Measurements from ENCODE around the gene IPO13.

Gene IPO13

DNA sequence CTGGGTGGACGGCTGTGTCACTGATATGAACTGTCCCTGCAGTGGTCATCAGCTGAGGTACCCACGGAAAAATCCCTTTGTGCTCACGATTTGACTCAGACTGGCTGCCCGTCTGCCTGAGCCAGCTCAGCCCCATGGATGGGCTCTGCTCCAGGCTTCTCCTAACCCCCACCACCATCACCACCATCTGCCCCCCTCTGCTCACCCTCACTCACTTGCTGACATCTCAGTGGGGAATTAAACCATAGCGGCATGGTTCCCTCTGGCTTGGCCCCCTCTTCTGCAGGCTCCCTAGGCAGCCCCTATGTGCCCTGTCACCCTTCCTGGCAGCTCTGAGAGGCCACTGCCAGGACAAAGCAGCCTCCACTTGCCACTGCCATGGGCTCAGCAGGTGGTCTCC, 67.2 kb downstream of the IPO13 start:
- no peaks in the 10 kb centered on the region for H3F3A ChIP-seq (ENCODE audit: insufficient read depth)
- H4K20me1 ChIP-seq (ENCODE audit: low read depth, low read length): no peaks in the 10 kb centered on the region
- H3K4me2 ChIP-seq (ENCODE audit: low read depth, low read length, poor library complexity, severe bottlenecking): no peak overlapping the region
- H3K9me2 ChIP-seq (replicated peaks; ENCODE audit: insufficient read depth, low read length): no peaks in the 10 kb centered on the region
- H3K9ac ChIP-seq (ENCODE audit: low read length): no peak overlapping the region
- H3K36me3 ChIP-seq (ENCODE audit: low read length): no peaks in the 10 kb centered on the region
- H3K9me3 ChIP-seq (ENCODE audit: insufficient read depth, low read length): no peaks in the 10 kb centered on the region
- no peak overlapping the region for H2AFZ ChIP-seq (ENCODE audit: low read depth, low read length, severe bottlenecking)
- H3K27ac ChIP-seq (ENCODE audit: low read depth, low read length): no peak overlapping the region
- no peak for TF ChIP-seq EZH2phosphoT487 (conservative IDR thresholded peaks at IDR 0.05; ENCODE audit: low read length)
- TF ChIP-seq, protein P1, sequence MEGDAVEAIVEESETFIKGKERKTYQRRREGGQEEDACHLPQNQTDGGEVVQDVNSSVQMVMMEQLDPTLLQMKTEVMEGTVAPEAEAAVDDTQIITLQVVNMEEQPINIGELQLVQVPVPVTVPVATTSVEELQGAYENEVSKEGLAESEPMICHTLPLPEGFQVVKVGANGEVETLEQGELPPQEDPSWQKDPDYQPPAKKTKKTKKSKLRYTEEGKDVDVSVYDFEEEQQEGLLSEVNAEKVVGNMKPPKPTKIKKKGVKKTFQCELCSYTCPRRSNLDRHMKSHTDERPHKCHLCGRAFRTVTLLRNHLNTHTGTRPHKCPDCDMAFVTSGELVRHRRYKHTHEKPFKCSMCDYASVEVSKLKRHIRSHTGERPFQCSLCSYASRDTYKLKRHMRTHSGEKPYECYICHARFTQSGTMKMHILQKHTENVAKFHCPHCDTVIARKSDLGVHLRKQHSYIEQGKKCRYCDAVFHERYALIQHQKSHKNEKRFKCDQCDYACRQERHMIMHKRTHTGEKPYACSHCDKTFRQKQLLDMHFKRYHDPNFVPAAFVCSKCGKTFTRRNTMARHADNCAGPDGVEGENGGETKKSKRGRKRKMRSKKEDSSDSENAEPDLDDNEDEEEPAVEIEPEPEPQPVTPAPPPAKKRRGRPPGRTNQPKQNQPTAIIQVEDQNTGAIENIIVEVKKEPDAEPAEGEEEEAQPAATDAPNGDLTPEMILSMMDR (IDR thresholded peaks at IDR 0.05; ENCODE audit: insufficient read depth, low read length, poor library complexity, severe bottlenecking): no peak
- no peaks in the 10 kb centered on the region for H3K79me2 ChIP-seq (ENCODE audit: insufficient read depth, low read length)
- H3K4me3 ChIP-seq (ENCODE audit: insufficient read depth, low read length, poor library complexity, severe bottlenecking): no peak overlapping the region
- H3K27me3 ChIP-seq (ENCODE audit: low read length): no peaks in the 10 kb centered on the region

DNA sequence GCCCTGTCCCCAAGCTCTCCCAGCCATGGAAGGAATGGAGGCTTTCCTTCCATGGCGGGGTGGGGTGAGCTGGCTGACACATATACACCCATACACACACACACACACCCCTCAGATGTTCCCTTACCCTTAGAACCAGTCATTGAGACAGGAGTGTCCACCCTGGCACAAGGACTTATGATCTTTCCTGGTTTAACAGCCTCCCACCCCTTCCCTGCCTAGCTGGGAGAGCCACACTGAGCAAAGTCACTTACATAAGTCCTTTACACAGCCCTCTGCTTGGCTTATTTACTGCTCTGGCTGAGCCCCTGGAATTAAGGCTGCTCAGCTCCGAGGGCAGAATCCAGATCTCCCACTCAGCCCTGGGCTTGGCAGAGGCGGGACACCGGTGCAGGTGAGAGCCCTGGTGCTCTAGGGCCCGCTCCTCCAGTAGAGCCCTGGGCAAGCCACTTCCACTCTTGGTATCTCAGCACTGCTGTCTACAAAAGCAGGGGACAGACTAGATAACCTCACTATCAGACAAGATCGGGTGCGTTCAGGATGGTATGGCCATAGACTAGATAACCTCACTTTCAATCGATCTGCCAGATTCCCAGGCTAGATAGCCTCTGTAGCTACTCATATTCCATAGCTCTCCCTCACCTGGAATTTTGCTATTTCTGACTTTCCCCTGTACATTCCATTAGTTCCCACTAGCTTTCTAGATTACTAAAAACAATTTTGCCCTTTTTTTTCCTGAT, 67.8 kb downstream of the IPO13 start:
- Histone ChIP-seq H3K9ac (ENCODE audit: low read length) (no peak overlapping the region), H3K27ac (ENCODE audit: low read depth, low read length) (no peak overlapping the region), H3K4me3 (ENCODE audit: insufficient read depth, low read length, poor library complexity, severe bottlenecking) (no peak overlapping the region), H2AFZ (ENCODE audit: low read depth, low read length, severe bottlenecking) (no peak overlapping the region), H3K79me2 (ENCODE audit: insufficient read depth, low read length) (no peaks in the 10 kb centered on the region), H3K9me2 (replicated peaks; ENCODE audit: insufficient read depth, low read length) (no peaks in the 10 kb centered on the region), H3K36me3 (ENCODE audit: low read length) (no peaks in the 10 kb centered on the region), H3F3A (ENCODE audit: insufficient read depth) (no peaks in the 10 kb centered on the region), H3K9me3 (ENCODE audit: insufficient read depth, low read length) (no peaks in the 10 kb centered on the region), H4K20me1 (ENCODE audit: low read depth, low read length) (no peaks in the 10 kb centered on the region), H3K4me2 (ENCODE audit: low read depth, low read length, poor library complexity, severe bottlenecking) (no peak overlapping the region), H3K27me3 (ENCODE audit: low read length) (no peaks in the 10 kb centered on the region)
- TF ChIP-seq EZH2phosphoT487 (conservative IDR thresholded peaks at IDR 0.05; ENCODE audit: low read length): no peak
- TF ChIP-seq, protein P1 (IDR thresholded peaks at IDR 0.05; ENCODE audit: insufficient read depth, low read length, poor library complexity, severe bottlenecking): no peak

DNA sequence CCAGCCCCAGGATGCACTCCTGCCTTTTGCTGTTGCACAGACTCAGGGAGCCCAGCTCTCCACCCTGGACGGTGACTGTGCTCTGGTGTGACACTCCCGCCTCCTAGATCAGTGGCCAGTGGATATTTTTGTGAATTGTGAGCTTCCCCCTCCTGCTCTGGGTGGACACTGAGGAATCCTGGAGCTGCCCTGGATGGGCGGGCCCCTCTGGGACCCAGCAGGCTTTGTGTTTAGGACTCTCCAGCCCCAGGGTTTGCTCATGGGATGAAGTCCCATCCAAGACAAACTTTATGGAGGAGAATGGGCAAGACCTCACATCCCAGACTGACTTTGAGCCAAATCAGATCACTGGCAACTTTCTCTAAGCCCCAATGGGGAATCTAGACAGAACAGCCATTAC, 68.5 kb downstream of the IPO13 start:
- Histone ChIP-seq H2AFZ (ENCODE audit: low read depth, low read length, severe bottlenecking) (no peak overlapping the region), H3K79me2 (ENCODE audit: insufficient read depth, low read length) (no peaks in the 10 kb centered on the region), H3K9me3 (ENCODE audit: insufficient read depth, low read length) (no peaks in the 10 kb centered on the region), H3K36me3 (ENCODE audit: low read length) (no peaks in the 10 kb centered on the region), H3K4me3 (ENCODE audit: insufficient read depth, low read length, poor library complexity, severe bottlenecking) (no peak overlapping the region), H3K27me3 (ENCODE audit: low read length) (no peaks in the 10 kb centered on the region), H3K27ac (ENCODE audit: low read depth, low read length) (no peak overlapping the region), H4K20me1 (ENCODE audit: low read depth, low read length) (no peaks in the 10 kb centered on the region), H3K4me2 (ENCODE audit: low read depth, low read length, poor library complexity, severe bottlenecking) (no peak overlapping the region), H3K9me2 (replicated peaks; ENCODE audit: insufficient read depth, low read length) (no peaks in the 10 kb centered on the region), H3F3A (ENCODE audit: insufficient read depth) (no peaks in the 10 kb centered on the region), H3K9ac (ENCODE audit: low read length) (no peak overlapping the region)
- no peak for TF ChIP-seq EZH2phosphoT487 (conservative IDR thresholded peaks at IDR 0.05; ENCODE audit: low read length)
- TF ChIP-seq, protein P1 (IDR thresholded peaks at IDR 0.05; ENCODE audit: insufficient read depth, low read length, poor library complexity, severe bottlenecking): no peak

Data from SU-DHL-6 (cell line).